ENCODE data around the gene HTATIP2. TPM values are rescaled to one million over a fixed set of nuclear protein-coding genes. Genes with fewer than 3 reads are reported as not detected.

HTATIP2 gene
- total and polyA plus RNA-seq, 2 of the 4 experiments (the other 2 are of a cell fraction) = 7.2 to 11.6 TPM

DNA sequence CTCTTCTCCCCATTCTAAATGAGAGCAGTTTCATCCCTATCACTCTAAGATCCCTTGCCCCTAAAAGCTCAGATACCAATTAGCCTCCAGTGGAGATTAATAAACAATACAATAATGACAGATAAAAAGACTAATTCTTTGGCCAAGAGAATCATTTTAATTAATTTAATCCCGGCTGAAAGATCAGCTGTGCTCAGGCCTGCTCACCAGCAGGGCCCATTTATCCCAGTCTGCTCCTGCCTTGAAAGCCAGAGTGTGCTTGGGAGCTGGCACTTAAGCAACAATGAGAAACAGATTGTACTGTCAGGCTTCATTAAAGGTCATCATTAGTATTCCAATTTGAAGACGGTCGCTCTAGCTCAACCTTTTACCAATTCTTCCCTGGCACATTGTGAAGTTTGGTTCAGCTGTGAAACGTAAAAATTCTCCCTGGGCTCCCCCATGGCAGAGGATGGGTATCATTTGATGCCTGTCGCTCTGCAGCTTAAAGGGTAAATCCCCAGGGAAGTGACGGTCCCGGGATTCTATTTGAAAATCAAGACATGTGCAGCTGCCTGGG, 36.1 kb upstream of the HTATIP2 start:
- BruUV-seq (replicated peaks) = no TSS peak
- Histone ChIP-seq H3K9me1 (ENCODE audit: insufficient read depth, low read length) (no peaks in the 10 kb centered on the region), H4K91ac (ENCODE audit: insufficient read depth, low read depth, low read length) (no peak overlapping the region), H3K4me3 (ENCODE audit: insufficient read depth, low read depth, low read length) (no peak overlapping the region), H4K20me1 (ENCODE audit: insufficient read depth, low read length) (no peaks in the 10 kb centered on the region), H3K27ac (ENCODE audit: insufficient read depth, low read length) (no peak overlapping the region), H3K56ac (ENCODE audit: extremely low read depth, insufficient read depth, low read length) (no peak overlapping the region), H3K9ac (ENCODE audit: low read depth, low read length) (no peak overlapping the region), H3K36me3 (ENCODE audit: control insufficient read depth, insufficient read depth, low read length) (no peaks in the 10 kb centered on the region), H2AFZ (replicated peaks; ENCODE audit: low read length, poor library complexity) (no peak overlapping the region), H3K27me3 (ENCODE audit: control insufficient read depth, insufficient read depth, low read length) (peaks cover 7% of the 10 kb centered on the region), H3K18ac (ENCODE audit: low read depth, low read length) (no peak overlapping the region), H2AK9ac (replicated peaks; ENCODE audit: low read depth, low read length, poor library complexity) (no peak overlapping the region), H2BK5ac (ENCODE audit: low read depth, low read length, poor library complexity, severe bottlenecking) (no peak overlapping the region), H2BK120ac (ENCODE audit: low read depth, low read length) (no peak overlapping the region), H3K9me3 (ENCODE audit: control insufficient read depth, insufficient read depth, low read length) (no peaks in the 10 kb centered on the region), H3K4me1 (ENCODE audit: control insufficient read depth, insufficient read depth, low read length) (no peaks in the 10 kb centered on the region), H2AK5ac (ENCODE audit: low read depth, low read length) (no peak overlapping the region), H2BK15ac (ENCODE audit: low read depth, low read length) (no peak overlapping the region), H3K4me2 (ENCODE audit: low read depth, low read length) (no peak overlapping the region), H3K23ac (ENCODE audit: low read depth, low read length) (no peak overlapping the region), H3K79me1 (ENCODE audit: low read depth in 1 of 2, low read length in 2 of 2) (no peaks in the 10 kb centered on the region), H3K4ac (ENCODE audit: low read depth, low read length) (no peak overlapping the region), H4K8ac (ENCODE audit: low read depth in 2 of 2, low read length in 2 of 2) (no peak overlapping the region), H2BK20ac (ENCODE audit: low read depth, low read length) (no peak overlapping the region), H3K14ac (replicated peaks; ENCODE audit: low read depth, low read length) (no peak overlapping the region), H4K5ac (ENCODE audit: low read depth, low read length) (no peak overlapping the region)
- intact Hi-C loops (cut with micrococcal nuclease) (no loop called here), dilution Hi-C loops (cut with HindIII; ENCODE audit: low sequenced_read_pairs, unreplicated experiment) (no loop called here), in situ Hi-C loops (cut with MboI; ENCODE audit: low sequenced_read_pairs) (no loop called here)
- no peak for DNase-seq
- WGBS, 2 experiments (ENCODE audit: extremely low coverage in 2 of 2, insufficient read length in 1 of 2) = no CpG with 5 or more reads among the region's 7 CpGs
- TF ChIP-seq, protein P1, sequence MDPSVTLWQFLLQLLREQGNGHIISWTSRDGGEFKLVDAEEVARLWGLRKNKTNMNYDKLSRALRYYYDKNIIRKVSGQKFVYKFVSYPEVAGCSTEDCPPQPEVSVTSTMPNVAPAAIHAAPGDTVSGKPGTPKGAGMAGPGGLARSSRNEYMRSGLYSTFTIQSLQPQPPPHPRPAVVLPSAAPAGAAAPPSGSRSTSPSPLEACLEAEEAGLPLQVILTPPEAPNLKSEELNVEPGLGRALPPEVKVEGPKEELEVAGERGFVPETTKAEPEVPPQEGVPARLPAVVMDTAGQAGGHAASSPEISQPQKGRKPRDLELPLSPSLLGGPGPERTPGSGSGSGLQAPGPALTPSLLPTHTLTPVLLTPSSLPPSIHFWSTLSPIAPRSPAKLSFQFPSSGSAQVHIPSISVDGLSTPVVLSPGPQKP (IDR thresholded peaks at IDR 0.05; ENCODE audit: borderline replicate concordance, low read depth, low read length) = no peak
- no peak for TF ChIP-seq RCOR1 (IDR thresholded peaks at IDR 0.05; ENCODE audit: insufficient replicate concordance, low read length)
- POLR2A ChIA-PET (ENCODE audit: unreplicated experiment) = no interaction called here
- ATAC-seq (ENCODE audit: low read depth) = no peak
- CTCF ChIA-PET = no interaction called here

Measured in IMR-90 (cell line).